Activated T-helper 1 cell treated with anti-CD3 and anti-CD28 coated beads, Interleukin-2, amount 50 U/mL, for 16 hours (primary cell): ENCODE data around the gene MYO18A.
"Not testable (repeated sequence)": the region's sequence is repeated elsewhere in the genome, so short reads cannot be mapped to it uniquely, and the experiment has no call there.

Source experiments
- DNase-seq, 2 donors: peaks; one replicate each; pipeline ENCODE4 v3.0.0-alpha.2; 2020; ENCODE audit warnings: low read depth in 1 of 2, low spot score in 1 of 2

MYO18A gene

GRCh38 chr17:29148257-29148789, 31.9 kb downstream of the MYO18A start:
- no peak for DNase-seq

GRCh38 chr17:29147682-29148081, 32.5 kb downstream of the MYO18A start:
- no peak for DNase-seq

- not testable (repeated sequence) for DNase-seq
Observed at GRCh38 chr17:29147228-29147627, 33.0 kb downstream of the MYO18A start.

GRCh38 chr17:29146369-29146972, 33.7 kb downstream of the MYO18A start:
- no peak for DNase-seq

GRCh38 chr17:29145289-29146073, 34.7 kb downstream of the MYO18A start:
- peak; percentile 27 to 50 for DNase-seq

GRCh38 chr17:29143894-29144293, 36.3 kb downstream of the MYO18A start:
- DNase-seq: no peak

- no peak for DNase-seq
Observed at GRCh38 chr17:29141514-29141876, 38.7 kb downstream of the MYO18A start.

GRCh38 chr17:29140631-29141513, 39.3 kb downstream of the MYO18A start:
- DNase-seq: peak in 1 of 2 donors; percentile 32

- peak; percentile 56 to 64 for DNase-seq
Observed at GRCh38 chr17:29140051-29140621, 40.1 kb downstream of the MYO18A start.

GRCh38 chr17:29138971-29139691, 41.1 kb downstream of the MYO18A start:
- DNase-seq: no peak

- DNase-seq: peak in 1 of 2 donors; percentile 51
Observed at GRCh38 chr17:29138184-29138955, 41.8 kb downstream of the MYO18A start.

GRCh38 chr17:29136998-29137730, 43.0 kb downstream of the MYO18A start:
- no peak for DNase-seq

GRCh38 chr17:29135464-29135863, 44.7 kb downstream of the MYO18A start:
- no peak for DNase-seq

GRCh38 chr17:29133121-29133713, 47.0 kb downstream of the MYO18A start:
- no peak for DNase-seq

- DNase-seq: no peak
Observed at GRCh38 chr17:29131814-29132682, 48.1 kb downstream of the MYO18A start.

- DNase-seq: no peak
Observed at GRCh38 chr17:29129731-29130130, 50.5 kb downstream of the MYO18A start.

GRCh38 chr17:29127840-29128239, 52.4 kb downstream of the MYO18A start:
- no peak for DNase-seq
